Gastroesophageal sphincter (tissue), 2 donors: ENCODE measurements around the gene RAD9B.

Source experiments
- POLR2A ChIP-seq, 2 donors: fragments of 450-650 bp; IDR thresholded peaks; one replicate each; pipeline ENCODE4 v1.6.1; 2017; ENCODE audit warnings: antibody characterized with exemption in 2 of 2, mild to moderate bottlenecking in 2 of 2, moderate library complexity in 1 of 2
- POLR2AphosphoS5 ChIP-seq: sonication (generic); formaldehyde crosslinking; IDR thresholded peaks from one replicate; pipeline ENCODE4 v1.6.1; 2017; ENCODE audit warnings: antibody characterized with exemption

DNA sequence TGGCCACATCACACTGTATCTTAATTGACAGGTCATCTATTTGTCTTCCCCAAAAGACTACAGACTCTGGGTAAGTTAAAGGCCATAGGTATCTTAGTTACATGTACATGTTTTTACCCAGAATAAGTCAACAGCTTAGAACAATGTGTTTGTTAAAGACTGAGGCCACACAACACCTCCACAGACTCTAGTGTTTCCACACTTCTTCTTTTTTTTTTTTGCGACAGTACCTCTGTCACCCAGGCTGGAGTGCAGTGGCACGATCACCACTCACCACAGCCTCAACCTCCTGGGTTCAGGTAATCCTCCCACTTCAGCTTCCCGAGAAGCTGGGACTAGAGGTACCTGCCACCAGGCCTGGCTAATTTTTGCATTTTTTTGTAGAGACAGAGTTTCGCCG is 35.3 kb upstream of the RAD9B start:
- TF ChIP-seq POLR2A (IDR thresholded peaks at IDR 0.05) (no peak), POLR2AphosphoS5 (no peak)
